HCT116 (cell line): ENCODE data around the gene SUGCT. TPM values are rescaled to one million over a fixed set of nuclear protein-coding genes. Genes with fewer than 3 reads are reported as not detected.

ENCODE experiments used
- ATAC-seq: fragments of 200-7000 bp; cut with Tn5 transposase; 2 replicates; pipeline ENCODE4 v1.9.1; 2020; ENCODE audit warnings: mild to moderate bottlenecking, moderate library complexity
- BruUV-seq: library from RNA; stranded (reverse); fragments of 400-500 nt; replicated peaks from 2 replicates; lab custom pipeline; 2021; lab: Mats Ljungman, UMichigan
- CTCF ChIA-PET: fragments of 300-600 bp; sonication (Branson Sonifier 250); formaldehyde crosslinking; loops from one replicate; lab custom pipeline; 2021; ENCODE audit warnings: antibody characterized with exemption; lab: Charles Lee
- POLR2A ChIA-PET: fragments of 300-600, 350-600 bp; sonication (Branson Sonifier 250); formaldehyde crosslinking; loops from one replicate; lab custom pipeline; 2021; ENCODE audit warnings: antibody characterized with exemption; lab: Charles Lee
- RAD21 ChIA-PET, 2 experiments: fragments of 300-600 bp; sonication (Branson Sonifier 250); formaldehyde crosslinking; loops; one replicate each; lab custom pipeline; 2023; ENCODE audit warnings: low total read pairs in 2 of 2; ENCODE audit not compliant: uncharacterized antibody in 2 of 2, unreplicated experiment in 2 of 2, low non-redundant PET in 1 of 2; lab: Charles Lee
- DNase-seq: peaks from one replicate; pipeline ENCODE4 v3.0.0-alpha.2; 2010; ENCODE audit warnings: low read depth, low spot score
- H2AFZ ChIP-seq: fragments of 200-600 bp; shearing (Covaris generic), sonication (generic); 2 replicates; pipeline ENCODE4 v1.6.1; 2017; ENCODE audit warnings: low read depth, mixed run types, mixed read lengths, antibody characterized with exemption, low read length; ENCODE audit not compliant: poor library complexity, severe bottlenecking
- H3K27ac ChIP-seq: 2 replicates; pipeline ENCODE4 v1.5.1; 2012; ENCODE audit warnings: low read depth, low read length
- H3K27me3 ChIP-seq: fragments of 200-600 bp; sonication (generic); 2 replicates; pipeline ENCODE4 v1.6.1; 2016; ENCODE audit warnings: mixed run types, low read length, mixed read lengths; ENCODE audit not compliant: insufficient read depth
- H3K36me3 ChIP-seq, 2 experiments: fragments of 200-500 bp in 1 of 2; fragments of 200-600 bp in 1 of 2; sonication (Bioruptor generic) in 1 of 2; sonication (generic) in 1 of 2; 2 replicates each; pipeline versions ENCODE4 v1.5.1 to v1.6.1; 2014 to 2016; ENCODE audit warnings: low read length in 2 of 2, inconsistent platforms in 1 of 2, mixed read lengths in 1 of 2, mixed run types in 1 of 2; ENCODE audit not compliant: insufficient read depth in 2 of 2, control insufficient read depth in 1 of 2
- H3K4me1 ChIP-seq, 2 experiments: fragments of 200-600 bp in 1 of 2; sonication (generic) in 1 of 2; 2 replicates each; pipeline versions ENCODE4 v1.5.1 to v1.6.1; 2012 to 2017; ENCODE audit warnings: low read length in 2 of 2, inconsistent platforms in 1 of 2, mild to moderate bottlenecking in 1 of 2, mixed read lengths in 1 of 2, mixed run types in 1 of 2, moderate library complexity in 1 of 2; ENCODE audit not compliant: insufficient read depth in 2 of 2, control insufficient read depth in 1 of 2
- H3K4me2 ChIP-seq: fragments of 200-600 bp; sonication (generic); 2 replicates; pipeline ENCODE4 v1.6.1; 2017; ENCODE audit warnings: mixed run types, low read length, mixed read lengths
- H3K4me3 ChIP-seq, 2 experiments: fragments of 200-600 bp in 1 of 2; sonication (generic) in 1 of 2; replicated peaks in 1 of 2; 2 replicates each; pipeline ENCODE4 v1.5.1; 2011 to 2016; ENCODE audit warnings: low read length in 2 of 2, control low read depth in 1 of 2, low read depth in 1 of 2, mild to moderate bottlenecking in 1 of 2, mixed read lengths in 1 of 2, mixed run types in 1 of 2
- H3K79me2 ChIP-seq: fragments of 200-600 bp; sonication (generic); 2 replicates; pipeline ENCODE4 v1.6.1; 2017; ENCODE audit warnings: mild to moderate bottlenecking, mixed run types, low read length, moderate library complexity, mixed read lengths; ENCODE audit not compliant: insufficient read depth
- H3K9ac ChIP-seq: fragments of 200-600 bp; sonication (generic); 2 replicates; pipeline ENCODE4 v1.6.1; 2016; ENCODE audit warnings: low read length, mixed read lengths
- H3K9me2 ChIP-seq: fragments of 200-600 bp; sonication (generic), shearing (Covaris generic); 2 replicates; pipeline ENCODE4 v1.6.1; 2017; ENCODE audit warnings: mixed run types, mild to moderate bottlenecking, moderate library complexity; ENCODE audit not compliant: insufficient read depth
- H3K9me3 ChIP-seq, 2 experiments: fragments of 200-500 bp in 1 of 2; fragments of 200-600 bp in 1 of 2; sonication (Bioruptor generic) in 1 of 2; sonication (generic) in 1 of 2; 2 replicates each; pipeline ENCODE4 v1.6.1; 2014 to 2017; ENCODE audit warnings: low read length in 2 of 2, mixed read lengths in 2 of 2, inconsistent platforms in 1 of 2, low read depth in 1 of 2, mild to moderate bottlenecking in 1 of 2, mixed run types in 1 of 2, moderate library complexity in 1 of 2; ENCODE audit not compliant: control insufficient read depth in 1 of 2, insufficient read depth in 1 of 2
- H4K20me1 ChIP-seq: fragments of 200-600 bp; sonication (generic), shearing (Covaris generic); 2 replicates; pipeline ENCODE4 v1.6.1; 2017; ENCODE audit warnings: mixed run types, mild to moderate bottlenecking, moderate library complexity; ENCODE audit not compliant: insufficient read depth
- CBX3 ChIP-seq: IDR thresholded peaks from 2 replicates; pipeline ENCODE4 v1.6.1; 2012; ENCODE audit warnings: low read depth
- CEBPB ChIP-seq: IDR thresholded peaks from 2 replicates; pipeline ENCODE4 v1.6.1; 2012; ENCODE audit warnings: low read depth
- EGR1 ChIP-seq: IDR thresholded peaks from 2 replicates; pipeline ENCODE4 v1.6.1; 2012; ENCODE audit warnings: low read depth
- ELF1 ChIP-seq: IDR thresholded peaks from 2 replicates; pipeline ENCODE4 v1.6.1; 2012; ENCODE audit warnings: low read depth, borderline replicate concordance
- EZH2 ChIP-seq: fragments of 200-600 bp; sonication (generic); IDR thresholded peaks from 2 replicates; pipeline ENCODE4 v1.6.1; 2017; ENCODE audit warnings: antibody characterized with exemption, mixed run types
- EZH2phosphoT487 ChIP-seq: fragments of 200-600 bp; IDR thresholded peaks from 2 replicates; pipeline ENCODE4 v1.6.1; 2018; ENCODE audit warnings: antibody characterized with exemption, borderline replicate concordance
- JUND ChIP-seq: IDR thresholded peaks from 2 replicates; pipeline ENCODE4 v1.6.1; 2012
- POLR2A ChIP-seq: IDR thresholded peaks from 2 replicates; pipeline ENCODE4 v1.7.0; 2011; ENCODE audit warnings: borderline replicate concordance; ENCODE audit not compliant: insufficient read depth, insufficient read length; ENCODE audit errors: extremely low read depth
- POLR2AphosphoS5 ChIP-seq: IDR thresholded peaks from 2 replicates; pipeline ENCODE4 v1.6.1; 2011; ENCODE audit warnings: mild to moderate bottlenecking, low read depth, low read length, moderate library complexity
- SIN3A ChIP-seq: IDR thresholded peaks from 2 replicates; pipeline ENCODE4 v1.6.1; 2012; ENCODE audit warnings: low read depth
- SP1 ChIP-seq: IDR thresholded peaks from 2 replicates; pipeline ENCODE4 v1.6.1; 2012; ENCODE audit warnings: low read depth
- SRF ChIP-seq: IDR thresholded peaks from 2 replicates; pipeline ENCODE4 v1.6.1; 2012; ENCODE audit warnings: low read depth
- ZBTB33 ChIP-seq: IDR thresholded peaks from 2 replicates; pipeline ENCODE4 v1.6.1; 2011; ENCODE audit warnings: mild to moderate bottlenecking, low read length, moderate library complexity; ENCODE audit not compliant: insufficient replicate concordance; ENCODE audit errors: extremely low read depth
- ZFX ChIP-seq: fragments of 450-650 bp; IDR thresholded peaks from 2 replicates; pipeline ENCODE4 v1.6.1; 2017
- intact Hi-C: fragments of 100-400 bp; cut with micrococcal nuclease; formaldehyde crosslinking; loops from 2 replicates; pipeline ENCODE4 v1.10.0; 2022
- total RNA-seq: library from RNA; stranded (reverse); gene quantifications from one replicate; pipeline ENCODE4 v1.2.1, GENCODE V29; 2021; ENCODE audit not compliant: unreplicated experiment
- TF ChIP-seq, protein P1 (sequence below): IDR thresholded peaks from 2 replicates; pipeline ENCODE4 v1.6.1; 2012

The SUGCT gene
- total RNA-seq, 1 experiment from 2014 or later: 4.4 TPM

DNA sequence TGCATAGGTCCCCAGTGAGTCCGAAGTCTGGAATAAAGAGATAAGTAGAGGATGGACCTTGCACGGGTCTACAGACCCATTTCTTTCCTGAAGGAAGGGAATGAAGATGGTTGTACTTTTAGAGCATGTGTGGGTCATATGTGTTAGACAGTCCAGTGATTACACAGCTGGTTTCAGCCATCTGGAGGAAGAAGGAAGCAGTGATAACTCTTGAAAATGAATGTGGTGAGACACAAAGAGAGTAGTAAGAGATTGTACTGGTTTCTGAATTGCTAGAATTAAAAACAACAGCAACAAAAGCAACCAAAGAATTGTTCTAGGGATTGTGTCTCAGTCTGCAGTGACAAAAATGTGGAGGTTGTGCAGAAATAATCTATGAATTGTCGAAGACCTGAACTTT lies 258.9 kb downstream of the SUGCT start:
- Histone ChIP-seq H3K36me3 (no peaks in the 10 kb centered on the region), H4K20me1 (no peaks in the 10 kb centered on the region), H3K79me2 (no peaks in the 10 kb centered on the region), H3K9ac (no peak overlapping the region), H3K4me3 (no peak overlapping the region), H3K9me3 (no peaks in the 10 kb centered on the region), H2AFZ (no peak overlapping the region), H3K9me2 (no peaks in the 10 kb centered on the region), H3K4me1 (no peaks in the 10 kb centered on the region), H3K4me2 (no peak overlapping the region), H3K27ac (no peak overlapping the region), H3K27me3 (no peaks in the 10 kb centered on the region)
- ATAC-seq (no peak), DNase-seq (no peak)
- no peak for TF ChIP-seq ELF1
- TF ChIP-seq ZBTB33: no peak
- no peak for TF ChIP-seq EZH2phosphoT487
- TF ChIP-seq EZH2: no peak
- no peak for TF ChIP-seq POLR2A
- no peak for TF ChIP-seq EGR1
- TF ChIP-seq, protein P1, sequence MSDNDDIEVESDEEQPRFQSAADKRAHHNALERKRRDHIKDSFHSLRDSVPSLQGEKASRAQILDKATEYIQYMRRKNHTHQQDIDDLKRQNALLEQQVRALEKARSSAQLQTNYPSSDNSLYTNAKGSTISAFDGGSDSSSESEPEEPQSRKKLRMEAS: no peak
- TF ChIP-seq SIN3A: no peak
- TF ChIP-seq CEBPB: no peak
- TF ChIP-seq CBX3: no peak
- TF ChIP-seq SRF: no peak
- no peak for TF ChIP-seq JUND
- TF ChIP-seq POLR2AphosphoS5: no peak
- no peak for TF ChIP-seq ZFX
- TF ChIP-seq SP1: no peak
- ChIA-PET POLR2A (no interaction called here), RAD21 (no interaction called here), CTCF (no interaction called here)
- BruUV-seq: no TSS peak
- intact Hi-C loops: no loop called here
